Neural cell (in vitro differentiated cells): ENCODE results near the gene SLMAP. TPM values are rescaled to one million over a fixed set of nuclear protein-coding genes. Genes with fewer than 3 reads are reported as not detected.

Experiments used
- H2AFZ ChIP-seq: fragments of 200-600, 300-800 bp; sonication (generic), shearing (Covaris generic); 2 replicates; pipeline ENCODE4 v1.6.0; 2014; ENCODE audit warnings: low read depth, mild to moderate bottlenecking, antibody characterized with exemption, low read length, moderate library complexity
- H3F3A ChIP-seq: fragments of 200-600 bp; shearing (Covaris generic); 2 replicates; pipeline ENCODE4 v1.6.1; 2016; ENCODE audit warnings: mild to moderate bottlenecking, moderate library complexity, mixed read lengths, antibody characterized with exemption, low read length; ENCODE audit not compliant: insufficient read depth, poor library complexity, severe bottlenecking
- H3K27ac ChIP-seq: fragments of 200-600, 300-800 bp; sonication (generic), shearing (Covaris generic); 2 replicates; pipeline ENCODE4 v1.5.1; 2014; ENCODE audit warnings: mild to moderate bottlenecking, low read length, moderate library complexity
- H3K27me3 ChIP-seq: fragments of 300-800, 200-600 bp; sonication (generic), shearing (Covaris generic); 2 replicates; pipeline ENCODE4 v1.6.0; 2014; ENCODE audit warnings: mild to moderate bottlenecking, low read depth, low read length, moderate library complexity; ENCODE audit not compliant: insufficient read depth
- H3K36me3 ChIP-seq: fragments of 300-800, 200-600 bp; sonication (generic), shearing (Covaris generic); 2 replicates; pipeline ENCODE4 v1.5.1; 2014; ENCODE audit warnings: mild to moderate bottlenecking, antibody characterized with exemption, low read length, moderate library complexity; ENCODE audit not compliant: insufficient read depth
- H3K4me2 ChIP-seq: fragments of 300-800, 200-600 bp; sonication (generic), shearing (Covaris generic); 2 replicates; pipeline ENCODE4 v1.6.0; 2014; ENCODE audit warnings: mild to moderate bottlenecking, low read length
- H3K4me3 ChIP-seq: fragments of 300-800, 200-600 bp; sonication (generic), shearing (Covaris generic); 2 replicates; pipeline ENCODE4 v1.5.1; 2014; ENCODE audit warnings: mild to moderate bottlenecking, low read length, moderate library complexity
- H3K79me2 ChIP-seq: fragments of 200-600 bp; shearing (Covaris generic); replicated peaks from 2 replicates; pipeline ENCODE4 v1.6.0; 2014; ENCODE audit warnings: mild to moderate bottlenecking, low read length, moderate library complexity; ENCODE audit not compliant: insufficient read depth
- H3K9ac ChIP-seq: fragments of 300-800, 200-600 bp; sonication (generic), shearing (Covaris generic); 2 replicates; pipeline ENCODE4 v1.6.1; 2016; ENCODE audit warnings: mild to moderate bottlenecking, low read length, mixed read lengths
- H3K9me2 ChIP-seq: fragments of 200-600 bp; shearing (Covaris generic); 2 replicates; pipeline ENCODE4 v1.6.1; 2016; ENCODE audit warnings: mild to moderate bottlenecking, low read length, mixed read lengths; ENCODE audit not compliant: insufficient read depth
- H3K9me3 ChIP-seq: fragments of 200-600, 300-800 bp; sonication (generic), shearing (Covaris generic); 2 replicates; pipeline ENCODE4 v1.6.1; 2016; ENCODE audit warnings: mild to moderate bottlenecking, mixed run types, low read length, moderate library complexity, mixed read lengths
- H4K20me1 ChIP-seq: fragments of 200-600 bp; shearing (Covaris generic); 2 replicates; pipeline ENCODE4 v1.6.1; 2016; ENCODE audit warnings: mild to moderate bottlenecking, mixed run types; ENCODE audit not compliant: insufficient read depth
- EP300 ChIP-seq: fragments of 450-650 bp; conservative IDR thresholded peaks from 2 replicates; pipeline ENCODE4 v1.6.1; 2014; ENCODE audit warnings: antibody characterized with exemption, mild to moderate bottlenecking, moderate library complexity; ENCODE audit not compliant: poor library complexity, severe bottlenecking
- EZH2 ChIP-seq: fragments of 200-600, 300-800 bp; shearing (Covaris generic), sonication (generic); IDR thresholded peaks from 2 replicates; pipeline ENCODE4 v1.6.1; 2014; ENCODE audit warnings: antibody characterized with exemption, low read length, borderline replicate concordance, mild to moderate bottlenecking; ENCODE audit not compliant: insufficient read depth, poor library complexity, severe bottlenecking
- MXI1 ChIP-seq: fragments of 450-650 bp; conservative IDR thresholded peaks from 2 replicates; pipeline ENCODE4 v1.6.1; 2014; ENCODE audit warnings: antibody characterized with exemption, mild to moderate bottlenecking; ENCODE audit not compliant: poor library complexity, severe bottlenecking
- POLR2AphosphoS5 ChIP-seq: IDR thresholded peaks from 2 replicates; pipeline ENCODE4 v1.6.1; 2012
- RAD21 ChIP-seq: fragments of 450-650 bp; conservative IDR thresholded peaks from 2 replicates; pipeline ENCODE4 v1.6.1; 2014; ENCODE audit warnings: antibody characterized with exemption, mild to moderate bottlenecking, moderate library complexity
- SMC3 ChIP-seq: fragments of 450-650 bp; conservative IDR thresholded peaks from 2 replicates; pipeline ENCODE4 v1.6.1; 2014; ENCODE audit warnings: antibody characterized with exemption, mild to moderate bottlenecking, moderate library complexity; ENCODE audit not compliant: poor library complexity
- TAF1 ChIP-seq: IDR thresholded peaks from 2 replicates; pipeline ENCODE4 v1.6.1; 2012; ENCODE audit warnings: low read depth
- polyA plus RNA-seq: library from polyadenylated mRNA; depleted of rRNA; stranded (reverse); fragments of >200 nt; gene quantifications from 2 replicates; pipeline ENCODE4 v1.2.3, GENCODE V29; 2014
- TF ChIP-seq, protein P1 (sequence below): fragments of 450-650 bp; IDR thresholded peaks from 2 replicates; pipeline ENCODE4 v1.5.1; 2014; ENCODE audit warnings: antibody characterized with exemption, mild to moderate bottlenecking, moderate library complexity; ENCODE audit not compliant: poor library complexity, severe bottlenecking
- TF ChIP-seq, protein P2 (sequence below): IDR thresholded peaks from 2 replicates; pipeline ENCODE4 v1.6.1; 2012; ENCODE audit warnings: borderline replicate concordance

SLMAP gene
- polyA plus RNA-seq, 1 donor from 2014 or later: 42.1 TPM

DNA sequence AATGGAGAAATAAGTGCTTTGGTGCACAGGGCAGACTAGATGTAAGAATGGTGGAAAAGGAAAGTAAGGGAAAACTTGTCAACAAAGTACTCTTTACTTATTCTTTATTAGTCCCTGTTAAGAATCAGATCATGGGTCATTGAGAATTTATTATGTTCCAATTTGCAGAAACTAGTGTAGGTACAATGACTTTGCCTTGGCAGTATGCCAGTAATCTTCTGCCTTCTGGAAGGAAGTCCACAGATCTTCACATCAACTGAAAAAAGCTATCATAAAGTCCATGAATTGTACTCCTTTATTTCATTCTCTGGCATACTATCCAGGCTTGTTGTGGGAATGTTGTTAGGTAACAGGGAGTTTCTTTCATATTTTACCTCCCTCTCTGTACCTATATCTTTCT is 163.9 kb downstream of the SLMAP start:
- no peaks in the 10 kb centered on the region for H3K79me2 ChIP-seq
- no peak overlapping the region for H3K27ac ChIP-seq
- no peaks in the 10 kb centered on the region for H3K9me3 ChIP-seq
- no peaks in the 10 kb centered on the region for H3K27me3 ChIP-seq
- no peak overlapping the region for H3K4me2 ChIP-seq
- H2AFZ ChIP-seq: no peak overlapping the region
- peaks cover 3% of the 10 kb centered on the region for H3K36me3 ChIP-seq
- H3K9ac ChIP-seq: no peak overlapping the region
- no peaks in the 10 kb centered on the region for H3K9me2 ChIP-seq
- H4K20me1 ChIP-seq: no peaks in the 10 kb centered on the region
- no peaks in the 10 kb centered on the region for H3F3A ChIP-seq
- TF ChIP-seq POLR2AphosphoS5 (no peak), TAF1 (no peak), MXI1 (no peak), SMC3 (no peak), RAD21 (no peak), EZH2 (no peak)
- no peak overlapping the region for H3K4me3 ChIP-seq

DNA sequence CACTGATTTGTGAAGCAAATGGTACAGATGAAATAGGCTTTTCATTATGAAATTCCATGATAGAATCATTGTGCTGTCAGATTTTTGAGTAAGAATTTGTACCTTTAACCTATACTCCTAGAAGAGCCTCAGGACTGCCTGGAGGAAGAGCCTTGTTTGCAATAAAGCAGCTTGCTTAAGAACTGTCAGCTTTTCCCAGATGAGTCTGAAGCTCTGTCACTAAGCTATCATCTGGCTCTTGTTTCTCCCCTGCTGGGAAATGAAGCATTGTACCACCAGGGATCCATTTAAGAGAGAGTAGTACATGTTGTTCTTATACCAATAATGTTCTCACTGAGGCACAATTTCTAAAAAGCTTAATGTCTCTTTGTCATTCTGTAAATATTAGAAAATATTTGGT is 167.0 kb downstream of the SLMAP start:
- no peak overlapping the region for H3K4me3 ChIP-seq
- H3K36me3 ChIP-seq: peaks cover 3% of the 10 kb centered on the region
- no peaks in the 10 kb centered on the region for H3K9me2 ChIP-seq
- H2AFZ ChIP-seq: no peak overlapping the region
- H4K20me1 ChIP-seq: no peaks in the 10 kb centered on the region
- TF ChIP-seq TAF1 (no peak), RAD21 (no peak), POLR2AphosphoS5 (peak; percentile 44), EZH2 (no peak), MXI1 (no peak), SMC3 (no peak), EP300 (peak; percentile 35)
- TF ChIP-seq, protein P1, sequence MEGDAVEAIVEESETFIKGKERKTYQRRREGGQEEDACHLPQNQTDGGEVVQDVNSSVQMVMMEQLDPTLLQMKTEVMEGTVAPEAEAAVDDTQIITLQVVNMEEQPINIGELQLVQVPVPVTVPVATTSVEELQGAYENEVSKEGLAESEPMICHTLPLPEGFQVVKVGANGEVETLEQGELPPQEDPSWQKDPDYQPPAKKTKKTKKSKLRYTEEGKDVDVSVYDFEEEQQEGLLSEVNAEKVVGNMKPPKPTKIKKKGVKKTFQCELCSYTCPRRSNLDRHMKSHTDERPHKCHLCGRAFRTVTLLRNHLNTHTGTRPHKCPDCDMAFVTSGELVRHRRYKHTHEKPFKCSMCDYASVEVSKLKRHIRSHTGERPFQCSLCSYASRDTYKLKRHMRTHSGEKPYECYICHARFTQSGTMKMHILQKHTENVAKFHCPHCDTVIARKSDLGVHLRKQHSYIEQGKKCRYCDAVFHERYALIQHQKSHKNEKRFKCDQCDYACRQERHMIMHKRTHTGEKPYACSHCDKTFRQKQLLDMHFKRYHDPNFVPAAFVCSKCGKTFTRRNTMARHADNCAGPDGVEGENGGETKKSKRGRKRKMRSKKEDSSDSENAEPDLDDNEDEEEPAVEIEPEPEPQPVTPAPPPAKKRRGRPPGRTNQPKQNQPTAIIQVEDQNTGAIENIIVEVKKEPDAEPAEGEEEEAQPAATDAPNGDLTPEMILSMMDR: no peak
- TF ChIP-seq, protein P2, sequence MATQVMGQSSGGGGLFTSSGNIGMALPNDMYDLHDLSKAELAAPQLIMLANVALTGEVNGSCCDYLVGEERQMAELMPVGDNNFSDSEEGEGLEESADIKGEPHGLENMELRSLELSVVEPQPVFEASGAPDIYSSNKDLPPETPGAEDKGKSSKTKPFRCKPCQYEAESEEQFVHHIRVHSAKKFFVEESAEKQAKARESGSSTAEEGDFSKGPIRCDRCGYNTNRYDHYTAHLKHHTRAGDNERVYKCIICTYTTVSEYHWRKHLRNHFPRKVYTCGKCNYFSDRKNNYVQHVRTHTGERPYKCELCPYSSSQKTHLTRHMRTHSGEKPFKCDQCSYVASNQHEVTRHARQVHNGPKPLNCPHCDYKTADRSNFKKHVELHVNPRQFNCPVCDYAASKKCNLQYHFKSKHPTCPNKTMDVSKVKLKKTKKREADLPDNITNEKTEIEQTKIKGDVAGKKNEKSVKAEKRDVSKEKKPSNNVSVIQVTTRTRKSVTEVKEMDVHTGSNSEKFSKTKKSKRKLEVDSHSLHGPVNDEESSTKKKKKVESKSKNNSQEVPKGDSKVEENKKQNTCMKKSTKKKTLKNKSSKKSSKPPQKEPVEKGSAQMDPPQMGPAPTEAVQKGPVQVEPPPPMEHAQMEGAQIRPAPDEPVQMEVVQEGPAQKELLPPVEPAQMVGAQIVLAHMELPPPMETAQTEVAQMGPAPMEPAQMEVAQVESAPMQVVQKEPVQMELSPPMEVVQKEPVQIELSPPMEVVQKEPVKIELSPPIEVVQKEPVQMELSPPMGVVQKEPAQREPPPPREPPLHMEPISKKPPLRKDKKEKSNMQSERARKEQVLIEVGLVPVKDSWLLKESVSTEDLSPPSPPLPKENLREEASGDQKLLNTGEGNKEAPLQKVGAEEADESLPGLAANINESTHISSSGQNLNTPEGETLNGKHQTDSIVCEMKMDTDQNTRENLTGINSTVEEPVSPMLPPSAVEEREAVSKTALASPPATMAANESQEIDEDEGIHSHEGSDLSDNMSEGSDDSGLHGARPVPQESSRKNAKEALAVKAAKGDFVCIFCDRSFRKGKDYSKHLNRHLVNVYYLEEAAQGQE: peak; percentile 35
- no peaks in the 10 kb centered on the region for H3F3A ChIP-seq
- no peaks in the 10 kb centered on the region for H3K9me3 ChIP-seq
- H3K27ac ChIP-seq: peak overlapping the region; percentile 6
- no peaks in the 10 kb centered on the region for H3K27me3 ChIP-seq
- no peaks in the 10 kb centered on the region for H3K79me2 ChIP-seq
- no peak overlapping the region for H3K4me2 ChIP-seq
- no peak overlapping the region for H3K9ac ChIP-seq
